Glomerular visceral epithelial cell (primary cell): ENCODE measurements around the gene OBSL1.
A peak's percentile ranks its signal among the peaks of the same experiment; 100 is the strongest.

ENCODE experiments used
- DNase-seq: peaks from one replicate; pipeline ENCODE4 v3.0.0-alpha.2; 2016; ENCODE audit errors: extremely low spot score

The OBSL1 gene

DNA sequence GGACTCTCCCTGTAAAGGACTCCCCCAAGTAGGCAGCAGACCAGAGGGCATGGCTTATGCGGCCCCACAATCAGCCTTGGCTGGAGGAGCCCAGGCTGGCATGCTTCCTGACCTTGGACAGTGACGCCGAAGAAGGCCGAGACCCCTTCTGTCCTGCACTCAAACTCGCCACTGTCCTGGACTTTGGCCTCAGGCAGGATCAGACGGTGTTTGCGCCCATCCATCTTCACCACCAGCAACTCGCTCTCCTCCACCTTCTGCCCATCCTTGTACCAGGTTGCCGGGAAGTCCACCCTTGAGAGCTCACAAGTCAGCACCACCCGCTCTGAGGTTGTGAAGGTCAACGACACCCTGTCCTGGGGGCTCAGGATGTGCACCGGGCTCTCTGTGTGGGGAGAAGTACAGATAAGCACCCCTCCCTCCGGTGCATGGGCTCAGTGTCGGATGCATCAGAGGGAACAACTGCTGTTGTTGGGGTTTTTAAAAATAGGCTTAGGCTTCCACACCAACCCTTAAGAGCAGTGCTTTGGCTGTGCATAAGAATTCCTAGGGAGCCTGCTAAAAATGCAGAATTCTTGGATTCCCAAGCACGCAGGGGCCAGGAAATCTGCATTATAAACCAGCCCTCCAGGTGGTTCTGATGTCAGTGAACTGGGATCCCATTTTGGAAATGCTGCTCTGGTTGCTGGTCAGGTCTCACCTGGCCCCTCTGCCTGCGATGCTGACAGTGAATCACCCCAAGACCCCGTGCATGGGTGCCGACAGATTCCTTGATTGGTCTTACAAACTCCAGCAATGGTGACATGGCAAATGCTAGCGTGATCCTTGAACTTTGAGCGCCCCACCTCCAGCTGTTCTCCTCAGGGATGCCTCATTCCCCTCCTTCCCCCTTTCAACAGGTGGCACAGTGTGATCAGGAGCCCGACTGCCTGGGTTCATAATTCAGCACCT is 5.9 kb downstream of the OBSL1 start:
- DNase-seq: no peak

GRCh38 chr2:219563271-219563928 is 7.9 kb downstream of the OBSL1 start:
- no peak for DNase-seq

GRCh38 chr2:219562049-219563020 is 9.0 kb downstream of the OBSL1 start:
- DNase-seq: no peak

- DNase-seq: no peak
These were observed 9.9 kb downstream of the OBSL1 start for GRCh38 chr2:219561179-219562048.

GRCh38 chr2:219560893-219561178 is 10.5 kb downstream of the OBSL1 start:
- DNase-seq: no peak

- DNase-seq: peak; percentile 45
These were observed 11.1 kb downstream of the OBSL1 start for GRCh38 chr2:219560037-219560892.

DNA sequence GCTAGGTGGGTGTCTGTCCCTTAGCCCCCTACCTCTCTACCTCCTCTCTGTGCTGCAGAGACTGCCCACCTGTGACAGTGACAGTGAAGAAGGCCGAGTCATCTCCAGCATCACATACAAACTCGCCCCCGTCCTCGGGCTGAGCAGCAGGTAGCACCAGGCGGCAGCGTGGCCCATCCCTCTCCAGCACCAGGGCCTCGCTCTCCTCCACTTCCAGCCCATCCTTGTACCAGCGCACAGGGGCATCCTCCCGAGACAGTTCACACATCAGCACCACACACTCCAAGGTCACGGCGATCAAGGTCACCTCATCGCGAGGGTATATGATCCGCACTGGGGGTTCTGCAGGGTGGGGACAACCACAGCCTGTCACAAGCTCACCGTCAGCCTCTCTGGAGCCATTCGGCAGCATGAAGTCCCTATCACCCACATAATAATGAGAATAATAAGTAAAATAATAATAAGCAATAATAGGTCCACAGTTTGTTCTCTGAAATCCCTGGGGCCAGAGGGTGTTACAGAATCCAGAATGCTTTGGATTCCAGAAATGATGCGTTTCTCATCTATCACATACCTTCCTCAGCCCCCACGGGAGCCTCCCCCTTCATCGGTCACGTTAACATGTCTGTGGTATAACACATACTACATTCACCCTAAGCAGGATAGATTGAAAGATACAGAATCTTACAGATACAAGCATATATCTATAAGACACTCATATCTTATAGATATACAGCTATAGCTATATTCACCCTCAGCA is 12.0 kb downstream of the OBSL1 start:
- no peak for DNase-seq

DNA sequence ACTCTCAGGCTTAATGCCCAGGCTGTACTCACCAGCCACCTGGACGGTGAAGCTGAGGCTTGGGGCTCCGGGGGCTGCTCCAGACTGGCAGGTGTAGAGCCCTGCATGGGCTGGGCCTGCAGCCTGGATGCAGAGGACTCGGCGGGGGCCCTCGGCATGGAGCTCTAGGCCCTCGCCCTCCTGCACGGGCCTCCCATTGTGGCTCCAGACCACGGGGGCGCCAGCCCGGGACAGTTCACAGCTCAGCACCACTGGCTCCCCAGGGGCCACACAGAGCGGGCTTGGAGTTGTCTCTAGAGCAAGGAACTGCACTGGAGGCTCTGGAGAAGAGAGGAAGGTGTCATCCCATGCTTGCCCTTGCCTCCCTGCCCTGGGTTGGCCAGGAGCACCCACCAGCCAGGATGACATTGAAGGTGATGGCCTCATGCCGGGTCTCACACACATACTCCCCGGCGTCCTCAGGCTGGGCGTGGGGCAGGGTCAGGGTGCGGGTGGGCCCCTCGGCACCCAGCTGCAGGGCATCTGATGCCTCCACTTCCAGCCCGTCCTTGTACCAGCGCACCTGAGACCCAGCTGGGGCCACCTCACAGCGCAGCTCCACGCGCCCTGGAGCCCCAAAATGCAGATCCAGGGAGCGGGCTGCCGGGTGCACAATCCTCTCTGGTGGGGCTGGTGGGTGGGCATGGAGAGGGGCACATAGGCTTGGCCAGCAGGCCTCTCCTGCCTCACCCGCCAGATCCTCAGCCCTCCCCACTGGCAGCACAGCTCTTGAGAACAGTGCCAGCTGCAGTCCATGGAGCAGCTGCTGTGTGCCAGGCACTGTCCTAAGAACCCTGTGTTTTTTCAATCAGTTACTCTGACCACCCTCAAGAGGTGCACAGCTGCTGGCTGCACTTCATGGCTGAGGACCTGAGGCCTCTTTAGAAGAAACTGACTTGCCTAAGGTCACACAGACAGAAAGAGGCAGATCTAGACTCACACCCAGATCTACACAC is 13.3 kb downstream of the OBSL1 start:
- no peak for DNase-seq

DNA sequence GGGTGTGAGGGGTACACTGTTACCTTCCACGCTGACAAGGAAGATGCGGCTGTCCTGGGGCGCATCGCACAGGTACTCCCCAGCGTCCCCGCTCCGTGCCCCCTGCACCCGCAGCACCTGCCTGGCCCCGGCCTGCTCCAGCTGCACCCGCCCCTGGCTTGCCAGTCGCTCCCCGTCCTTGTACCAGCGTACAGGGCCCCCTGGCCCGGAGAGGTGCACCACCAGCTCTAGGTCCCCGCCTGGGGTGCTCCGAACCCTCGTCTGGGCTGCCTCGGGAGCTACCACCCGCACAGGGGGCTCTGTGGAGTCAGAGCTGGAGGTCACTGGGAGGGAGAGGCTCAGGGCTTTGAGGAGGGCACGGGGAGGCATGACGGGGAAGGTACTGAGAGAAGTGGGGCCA is 14.0 kb downstream of the OBSL1 start:
- DNase-seq: no peak

- DNase-seq: no peak
These were observed 14.9 kb downstream of the OBSL1 start for GRCh38 chr2:219556413-219556812.

DNA sequence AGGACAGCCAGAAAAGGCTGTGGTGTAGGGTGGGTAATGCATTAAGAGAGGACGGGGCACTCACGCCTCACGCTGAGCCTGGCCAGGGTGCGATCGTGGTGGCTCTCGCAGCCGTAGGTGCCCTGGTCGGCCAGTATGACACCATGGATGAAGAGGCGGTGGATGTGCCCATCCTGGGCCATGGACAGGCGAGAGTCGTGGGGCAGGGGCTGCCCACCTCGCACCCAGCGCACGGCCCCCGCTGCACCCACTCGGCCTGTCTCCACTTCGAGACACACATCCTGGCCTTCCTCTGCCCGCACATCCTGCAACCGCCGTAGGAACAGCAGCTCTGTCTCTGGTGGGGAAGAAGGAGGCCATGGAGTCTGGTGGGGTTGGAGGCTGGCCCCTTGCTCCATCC is 15.4 kb downstream of the OBSL1 start:
- no peak for DNase-seq

- DNase-seq: no peak
These were observed 17.0 kb downstream of the OBSL1 start for GRCh38 chr2:219554350-219554749.

DNA sequence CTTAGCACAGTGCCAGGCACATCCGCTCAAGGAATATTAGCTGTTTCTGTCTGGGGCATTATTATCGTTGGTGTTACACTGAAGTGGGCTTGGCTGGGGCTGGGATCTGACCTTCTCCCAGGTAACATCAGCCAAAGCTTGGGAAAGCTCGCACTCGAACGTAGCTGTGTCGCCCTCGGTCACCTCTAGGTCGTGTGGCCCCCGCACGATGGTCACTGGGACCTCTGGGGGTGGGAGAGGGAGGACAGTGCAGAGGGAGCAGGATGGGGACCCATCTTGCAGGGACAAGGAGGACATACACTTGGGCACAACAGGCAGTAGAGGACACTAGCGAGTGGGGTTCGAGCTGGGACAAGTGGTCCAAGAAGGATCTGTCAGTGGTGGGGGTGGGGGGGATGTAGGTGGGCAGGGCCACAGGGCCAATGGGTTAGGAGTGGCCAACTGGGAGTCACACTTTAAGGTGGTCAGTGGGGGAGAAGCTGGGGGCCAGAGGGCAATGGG is 17.8 kb downstream of the OBSL1 start:
- DNase-seq: no peak

DNA sequence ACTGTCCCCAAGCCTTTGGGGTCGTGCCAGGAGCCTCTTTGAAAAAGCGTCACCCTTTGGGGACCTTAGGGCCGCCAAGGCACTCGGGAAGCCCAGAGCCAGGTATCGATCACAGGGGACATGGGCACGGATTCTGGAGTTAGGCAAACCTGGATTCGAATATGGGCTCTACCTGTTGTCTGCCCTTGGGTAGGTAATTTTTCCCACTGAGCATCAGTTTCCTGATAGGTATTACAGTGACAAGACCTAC is 18.2 kb downstream of the OBSL1 start:
- no peak for DNase-seq

GRCh38 chr2:219552382-219553167 is 18.8 kb downstream of the OBSL1 start:
- DNase-seq: peak; percentile 84

DNA sequence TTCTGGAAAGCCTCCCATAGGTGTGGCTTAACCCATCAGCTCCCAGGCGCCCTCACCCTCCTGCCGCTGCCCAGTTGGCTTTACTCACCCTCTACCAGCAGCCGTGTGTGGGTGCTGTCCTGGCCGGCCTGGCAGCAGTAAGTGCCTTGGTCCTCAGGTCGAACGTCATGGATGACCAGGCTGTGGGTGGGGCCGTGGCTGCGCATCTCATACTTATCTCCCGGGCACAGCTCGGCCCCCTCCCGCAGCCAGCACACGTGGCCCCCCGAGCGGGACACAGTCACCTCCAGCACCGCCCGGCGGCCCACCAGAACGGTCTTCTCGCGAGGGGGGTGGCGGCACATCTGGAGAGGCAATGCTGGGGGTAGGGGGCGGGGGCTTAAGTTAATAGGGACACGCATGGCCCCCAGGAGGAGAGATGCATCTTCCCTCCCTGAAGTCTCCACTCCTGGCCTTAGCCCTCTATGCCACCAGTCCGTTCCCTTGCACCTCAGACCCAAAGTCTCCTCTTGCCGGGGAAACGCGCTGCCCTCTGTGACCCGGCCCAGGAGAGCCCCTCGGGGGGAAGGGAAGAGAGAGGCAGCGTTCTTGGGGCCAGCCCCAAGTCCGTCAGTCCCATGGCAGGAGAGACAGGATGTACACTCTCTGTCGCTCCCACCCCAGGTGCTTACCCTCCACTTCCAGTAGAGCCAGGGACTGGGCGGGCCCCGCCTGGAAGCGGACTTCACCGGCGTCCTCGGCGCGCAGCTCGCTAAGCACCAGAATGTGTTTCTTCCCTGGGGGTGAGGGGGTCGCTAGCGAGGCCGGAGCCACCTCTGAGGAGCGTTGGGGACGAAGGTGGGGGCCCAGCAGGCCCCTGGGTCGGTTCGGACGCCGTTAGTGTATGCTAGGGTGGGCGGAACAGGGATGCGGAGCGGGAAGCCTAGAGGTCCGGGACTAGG is 19.6 kb downstream of the OBSL1 start:
- DNase-seq: no peak
